Measurements from ENCODE around the gene KIAA1217.

Gene KIAA1217

DNA sequence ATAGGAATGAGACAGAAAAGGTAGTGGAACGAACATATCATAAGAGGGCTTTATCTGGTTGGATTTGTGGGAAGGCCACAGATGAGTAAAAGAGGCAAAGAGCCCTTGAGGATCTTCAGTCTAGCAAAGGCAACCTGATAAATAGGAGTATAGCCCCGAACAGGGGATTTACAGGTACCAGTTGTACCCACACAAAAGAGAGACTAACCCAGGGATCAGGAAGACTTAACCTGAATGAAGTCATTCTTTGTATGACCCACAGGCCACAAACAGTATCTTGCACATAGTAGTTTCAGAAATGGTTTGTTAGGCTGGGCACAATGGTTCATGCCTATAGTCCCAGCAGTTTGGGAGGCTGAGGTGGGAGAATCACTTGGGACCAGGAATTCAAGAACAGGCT lies 306.5 kb downstream of the KIAA1217 start:
- DNase-seq: no peak

DNA sequence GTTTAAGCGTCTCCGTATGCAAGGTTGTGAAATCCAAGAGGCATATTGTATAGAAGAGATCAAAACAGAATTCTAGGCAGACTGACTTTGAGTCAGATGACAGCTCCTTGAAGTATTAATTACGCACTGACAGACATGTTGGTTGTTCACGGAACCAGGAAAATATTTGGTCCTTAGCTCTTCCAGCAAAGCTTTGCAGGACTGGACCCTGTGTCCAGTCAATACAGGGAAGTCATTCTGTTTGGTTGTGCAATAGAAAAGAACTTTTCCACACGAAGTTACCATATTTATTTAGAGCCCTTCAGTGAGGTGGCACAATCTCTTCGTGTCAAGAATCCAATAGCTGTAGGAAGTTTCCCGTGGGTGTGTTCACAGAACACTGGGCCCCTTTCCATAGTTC lies 309.5 kb downstream of the KIAA1217 start:
- DNase-seq: no peak

DNA sequence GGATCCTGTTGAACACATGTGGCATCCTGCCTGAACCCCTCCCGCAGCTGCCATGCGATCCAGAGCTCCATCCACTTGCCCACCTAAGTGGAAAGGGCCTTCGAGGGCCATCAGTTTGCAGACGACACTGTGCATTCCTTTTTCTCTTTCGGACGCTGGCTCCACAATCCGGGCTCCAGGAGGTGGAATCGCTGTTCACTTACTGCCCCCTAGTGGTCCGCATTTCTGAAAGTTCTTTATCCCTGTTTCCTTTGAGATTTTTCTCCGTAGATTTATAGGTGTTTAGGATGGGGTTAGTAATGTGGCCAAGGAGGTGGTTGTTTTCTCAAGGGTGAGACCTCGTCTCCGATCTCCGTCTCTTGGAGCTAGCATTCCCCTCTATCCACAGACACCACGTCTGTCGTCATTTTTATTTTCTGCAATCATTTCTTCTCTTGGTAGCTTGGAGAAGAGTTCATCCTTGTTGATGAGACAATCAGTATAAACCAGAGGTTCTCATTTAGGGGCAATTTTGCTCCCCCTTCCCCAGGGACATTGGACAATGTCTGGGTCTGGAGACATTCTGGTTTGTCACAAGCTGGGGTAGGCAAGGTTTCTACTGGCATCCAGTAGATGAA lies 310.2 kb downstream of the KIAA1217 start:
- no peak for DNase-seq

DNA sequence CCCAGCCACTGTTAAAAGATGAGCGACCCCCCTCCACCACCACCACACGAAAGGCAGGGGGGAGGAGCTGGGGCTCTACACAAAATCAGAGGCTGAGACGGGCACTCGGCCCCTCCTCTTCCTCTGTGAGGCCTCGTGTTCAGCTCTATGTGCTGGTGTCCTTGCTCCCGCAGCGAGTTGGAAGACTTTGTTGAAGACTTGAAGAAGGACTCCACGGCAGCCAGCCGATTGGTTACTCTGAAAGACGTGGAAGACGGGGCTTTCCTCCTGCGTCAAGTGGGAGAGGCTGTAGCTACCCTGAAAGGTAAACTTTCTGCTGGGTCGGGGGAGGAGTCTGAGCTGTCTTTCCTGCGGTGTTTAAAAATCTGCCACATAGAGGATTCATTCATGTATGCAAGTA lies 311.0 kb downstream of the KIAA1217 start:
- no peak for DNase-seq

DNA sequence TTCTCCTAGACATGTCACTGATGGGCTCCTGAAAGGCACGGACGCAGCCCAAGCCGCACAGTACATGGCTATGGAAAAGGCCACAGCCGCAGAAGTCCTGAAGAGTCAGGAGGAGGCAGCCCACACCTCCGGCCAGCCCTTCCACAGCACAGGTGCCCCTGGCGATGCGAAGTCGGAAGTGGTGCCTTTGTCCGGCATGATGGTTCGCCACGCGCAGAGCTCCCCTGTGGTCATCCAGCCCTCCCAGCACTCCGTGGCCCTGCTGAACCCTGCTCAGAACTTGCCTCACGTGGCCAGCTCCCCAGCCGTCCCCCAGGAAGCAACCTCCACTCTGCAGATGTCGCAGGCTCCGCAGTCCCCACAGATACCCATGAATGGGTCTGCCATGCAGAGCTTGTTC lies 315.4 kb downstream of the KIAA1217 start:
- DNase-seq: no peak

DNA sequence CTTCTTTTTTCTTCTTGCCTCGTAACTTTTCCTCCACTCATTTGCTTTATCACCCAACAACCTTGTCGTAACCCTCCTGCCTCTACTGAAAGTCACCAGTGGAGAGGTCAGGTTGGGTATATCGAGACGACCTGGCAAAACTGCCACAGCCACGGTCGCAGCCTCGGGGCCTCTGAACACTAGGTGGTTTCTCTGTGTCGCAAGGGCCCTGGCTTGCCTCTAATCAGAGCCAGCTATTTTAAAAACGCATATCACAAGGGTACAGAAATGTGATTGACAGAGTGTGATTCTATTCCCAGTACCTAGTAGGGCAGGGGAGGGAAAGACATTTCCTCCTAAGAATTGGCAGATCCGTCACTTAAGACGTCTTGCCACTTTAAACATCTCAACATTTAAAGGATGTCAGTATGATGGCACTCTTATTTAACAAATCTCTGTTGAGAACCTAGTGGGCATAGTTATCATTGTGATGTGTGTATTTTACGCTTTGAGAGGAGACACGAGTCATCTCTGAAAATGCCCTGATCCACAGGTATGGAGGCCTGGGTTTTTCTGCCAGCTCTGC lies 317.2 kb downstream of the KIAA1217 start:
- DNase-seq: no peak

DNA sequence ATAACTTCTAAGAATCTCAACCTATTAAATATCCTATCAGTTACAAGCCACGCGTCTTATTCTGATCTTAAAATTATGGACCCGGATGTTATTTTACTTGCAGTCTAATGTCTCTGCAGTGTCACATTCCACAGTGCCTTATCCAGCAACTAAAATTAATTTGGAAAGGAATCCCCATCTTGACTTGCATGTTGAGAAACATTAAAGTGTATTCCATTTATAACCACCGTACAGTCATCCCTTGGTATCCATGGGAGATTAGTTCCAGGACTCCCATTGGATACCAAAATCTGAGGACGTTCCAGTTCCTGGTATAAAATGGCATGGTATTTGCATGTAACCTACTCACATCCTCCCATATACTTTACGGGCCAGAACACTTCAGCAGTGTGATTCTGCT lies 320.0 kb downstream of the KIAA1217 start:
- DNase-seq: no peak

DNA sequence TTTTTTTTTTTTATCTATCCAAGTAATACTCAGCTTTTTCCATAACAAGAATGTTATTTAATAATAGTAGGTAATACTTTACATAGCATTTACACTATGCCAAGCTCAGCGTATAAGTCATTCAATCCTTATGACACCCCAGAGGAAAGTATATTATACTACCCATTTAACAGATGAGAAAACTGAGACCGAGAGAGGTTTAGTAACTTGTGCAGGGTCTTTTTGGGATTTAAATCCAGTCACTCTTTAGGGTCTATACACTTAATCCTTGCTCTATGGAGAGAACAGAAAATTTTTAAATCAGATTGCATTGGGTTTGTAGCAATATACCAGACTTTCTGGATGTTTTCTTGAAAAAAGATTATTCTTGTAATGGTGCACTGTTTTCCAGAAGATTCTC lies 322.5 kb downstream of the KIAA1217 start:
- DNase-seq: no peak

DNA sequence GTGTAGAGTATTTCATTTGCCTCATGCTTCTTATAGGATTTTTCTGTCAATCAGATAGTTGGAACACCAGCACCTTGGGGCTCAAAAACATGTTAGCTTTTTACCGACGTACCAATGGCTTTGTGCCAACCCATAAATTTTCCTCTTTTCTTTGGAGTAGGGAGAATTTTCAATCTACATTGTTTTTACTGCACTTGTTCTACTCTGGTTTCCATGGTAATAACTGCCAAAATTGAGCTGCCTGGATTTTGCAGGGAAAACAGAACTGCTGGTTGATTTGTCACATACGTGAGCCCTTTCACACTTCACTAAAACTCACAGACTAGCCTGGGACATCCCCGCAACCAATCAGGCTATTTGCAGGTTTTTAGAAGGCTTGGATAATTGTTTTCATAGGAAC lies 325.0 kb downstream of the KIAA1217 start:
- no peak for DNase-seq

DNA sequence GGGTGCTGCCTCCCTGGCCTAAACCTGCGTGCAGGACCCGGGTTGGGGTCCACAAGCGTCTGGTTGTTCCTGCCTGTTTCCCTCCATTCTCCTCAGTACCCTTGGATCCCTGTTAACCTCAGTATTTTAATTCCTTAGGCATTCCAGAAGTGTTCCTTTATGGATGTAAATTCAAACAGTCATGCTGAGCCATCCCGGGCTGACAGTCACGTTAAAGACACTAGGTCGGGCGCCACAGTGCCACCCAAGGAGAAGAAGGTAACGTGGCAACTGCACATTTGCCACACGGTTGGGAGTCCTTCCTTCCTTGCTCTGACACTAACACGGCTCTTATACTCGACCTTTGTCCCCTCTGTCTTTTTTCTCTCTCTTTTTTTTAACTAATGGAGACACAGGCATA lies 327.7 kb downstream of the KIAA1217 start:
- no peak for DNase-seq

DNA sequence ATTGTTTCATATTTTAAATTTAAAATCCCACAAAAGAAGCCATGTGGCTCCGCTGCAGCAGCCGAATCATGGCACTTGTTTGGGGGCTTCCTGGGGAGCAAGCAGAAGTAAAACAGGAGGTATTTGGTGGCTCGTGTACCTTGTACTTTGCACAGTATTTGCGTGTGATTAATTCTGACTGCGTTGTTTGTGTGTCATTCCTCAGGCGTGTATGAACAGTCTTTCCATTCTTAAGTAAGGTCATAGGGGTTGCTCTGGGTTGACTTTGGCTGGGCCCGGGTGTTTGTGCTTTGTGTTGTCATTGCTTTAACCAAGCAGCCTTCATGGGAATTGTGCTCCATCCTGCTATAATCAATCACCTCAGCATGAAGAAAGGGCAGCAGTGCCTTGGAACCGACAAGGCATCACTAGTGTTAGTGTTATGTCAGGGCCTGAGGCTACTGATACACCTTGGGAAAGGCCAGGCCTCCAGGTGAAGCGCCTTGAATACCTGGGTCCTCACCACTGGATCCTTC lies 332.4 kb downstream of the KIAA1217 start:
- DNase-seq: no peak

DNA sequence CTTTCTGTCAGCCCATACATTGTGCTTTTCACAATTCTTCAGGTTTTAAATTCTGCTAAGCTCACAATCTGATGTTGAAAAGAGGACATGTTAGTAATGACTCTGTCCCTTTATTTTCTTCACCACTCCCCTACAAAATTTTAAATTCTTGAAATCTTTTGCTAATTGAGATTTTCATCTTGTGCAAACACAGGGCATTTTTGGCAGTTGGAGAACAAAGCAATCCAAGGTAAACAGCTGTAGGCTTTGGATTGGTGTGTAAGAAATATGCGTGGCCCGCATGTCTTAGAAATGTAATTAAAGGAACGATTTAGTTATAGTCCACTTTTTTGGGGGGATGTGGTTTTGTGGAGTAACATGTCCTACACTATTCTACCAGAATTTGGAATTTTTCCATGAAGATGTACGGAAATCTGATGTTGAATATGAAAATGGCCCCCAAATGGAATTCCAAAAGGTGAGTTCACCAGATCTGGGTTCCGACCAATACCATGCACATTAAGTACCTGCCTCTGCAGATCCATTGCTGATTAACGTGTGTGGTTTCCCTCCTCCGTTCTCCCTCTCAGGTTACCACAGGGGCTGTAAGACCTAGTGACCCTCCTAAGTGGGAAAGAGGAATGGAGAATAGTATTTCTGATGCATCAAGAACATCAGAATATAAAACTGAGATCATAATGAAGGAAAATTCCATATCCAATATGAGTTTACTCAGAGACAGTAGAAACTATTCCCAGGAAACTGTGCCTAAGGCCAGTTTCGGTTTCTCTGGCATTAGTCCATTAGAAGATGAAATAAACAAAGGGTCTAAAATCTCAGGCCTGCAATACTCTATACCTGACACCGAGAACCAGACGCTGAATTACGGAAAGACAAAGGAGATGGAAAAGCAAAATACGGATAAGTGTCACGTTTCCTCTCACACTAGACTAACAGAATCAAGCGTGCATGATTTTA lies 333.7 kb downstream of the KIAA1217 start:
- DNase-seq: no peak

DNA sequence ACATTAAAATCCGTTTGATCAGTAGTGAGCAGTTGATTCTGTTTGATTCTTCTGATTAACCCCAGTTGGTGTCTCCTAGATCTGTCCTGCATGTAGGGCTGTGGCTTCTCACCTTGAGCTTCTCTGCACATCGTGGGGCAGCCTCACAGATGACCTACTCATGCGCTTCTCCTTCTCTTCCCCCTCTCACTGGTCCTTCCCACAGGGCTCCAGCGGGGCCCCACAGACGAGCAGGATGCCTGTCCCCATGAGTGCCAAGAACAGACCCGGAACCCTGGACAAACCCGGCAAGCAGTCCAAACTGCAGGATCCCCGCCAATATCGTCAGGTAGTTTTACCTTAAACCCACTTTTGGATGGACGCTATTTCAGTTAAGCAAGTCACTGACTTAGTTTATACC lies 335.8 kb downstream of the KIAA1217 start:
- no peak for DNase-seq

DNA sequence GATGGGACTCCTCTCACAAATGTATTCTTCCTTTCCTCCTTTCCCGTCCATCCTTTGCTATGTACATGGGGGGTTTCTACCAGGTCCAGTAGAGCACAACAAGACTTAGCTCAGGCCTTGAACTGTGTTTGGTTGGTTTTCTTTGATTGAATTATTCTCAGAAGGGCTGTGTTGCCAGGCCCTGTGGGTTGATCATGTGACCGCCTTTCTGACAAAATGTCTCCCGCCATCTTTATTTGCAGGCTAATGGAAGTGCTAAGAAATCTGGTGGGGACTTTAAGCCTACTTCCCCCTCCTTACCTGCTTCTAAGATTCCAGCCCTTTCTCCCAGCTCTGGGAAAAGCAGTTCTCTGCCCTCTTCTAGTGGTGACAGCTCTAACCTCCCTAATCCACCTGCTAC lies 336.6 kb downstream of the KIAA1217 start:
- DNase-seq: no peak

DNA sequence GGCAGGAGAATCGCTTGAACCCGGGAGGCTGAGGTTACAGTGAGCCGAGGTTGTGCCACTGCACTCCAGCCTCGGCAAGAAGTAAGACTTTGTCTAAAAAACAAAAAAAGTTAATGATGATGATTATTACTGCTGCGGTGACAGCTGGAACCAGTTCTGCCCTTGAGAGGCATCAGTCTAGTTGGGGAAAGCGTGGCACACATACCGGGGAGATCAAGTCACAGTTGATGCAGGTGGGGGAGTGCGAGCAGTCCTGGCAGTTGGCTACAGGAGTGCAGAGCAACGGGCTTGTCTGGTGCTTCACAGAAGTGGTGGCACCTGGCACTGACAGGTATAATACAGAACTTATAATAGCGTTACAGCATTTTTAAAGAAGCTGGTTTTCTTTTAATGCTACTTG lies 341.7 kb downstream of the KIAA1217 start:
- DNase-seq: no peak

DNA sequence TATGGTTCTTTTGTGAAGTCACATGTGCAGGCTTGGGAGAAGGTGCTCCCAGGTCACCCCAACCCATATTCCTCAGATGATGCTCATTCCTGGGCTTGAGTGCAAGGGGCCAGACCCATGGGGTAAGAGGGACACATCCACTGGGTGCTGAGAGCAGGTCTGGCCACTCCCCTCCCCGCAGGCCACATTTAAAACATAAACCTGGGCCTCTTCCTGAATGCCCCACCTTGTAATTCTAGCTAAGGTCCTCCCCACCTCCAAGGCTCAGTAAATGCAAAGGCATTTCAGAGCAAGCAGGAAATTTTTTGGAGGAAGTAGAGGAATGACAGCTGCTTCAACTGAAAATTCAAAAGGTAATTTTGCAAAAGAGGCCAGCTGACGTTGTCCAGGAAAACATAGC lies 342.2 kb downstream of the KIAA1217 start:
- no peak for DNase-seq

DNA sequence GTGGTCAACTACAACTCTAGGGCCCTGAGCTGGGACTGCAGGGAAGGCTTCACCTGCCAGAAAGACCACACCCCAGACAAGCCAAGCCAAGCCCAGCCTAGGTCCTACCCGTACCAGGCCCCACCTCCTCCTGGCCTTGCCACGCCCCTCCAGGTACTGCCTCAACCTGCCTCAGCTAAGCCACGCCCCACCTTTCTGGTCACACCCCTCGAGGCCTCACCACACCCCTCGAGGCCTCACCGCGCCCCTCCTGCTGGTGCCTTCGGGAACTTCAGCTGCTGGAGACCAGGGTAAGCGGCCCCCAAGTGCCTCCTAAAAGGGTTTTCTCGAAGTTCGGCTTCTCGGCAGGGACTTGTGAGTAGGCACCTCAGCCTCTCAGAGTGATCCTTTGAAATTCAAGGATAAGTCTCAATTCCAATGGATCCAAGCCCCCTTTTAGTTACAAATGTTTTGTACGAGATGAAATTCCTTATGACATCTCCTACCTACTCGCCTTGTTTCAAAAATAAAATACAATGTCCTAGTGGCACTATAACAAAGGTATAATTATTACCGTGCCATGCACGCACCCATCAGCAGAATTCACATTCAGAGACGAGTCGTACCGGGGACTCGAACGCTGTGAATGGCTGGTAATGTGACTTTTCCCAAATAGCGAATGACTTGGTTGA lies 343.5 kb downstream of the KIAA1217 start:
- no peak for DNase-seq

DNA sequence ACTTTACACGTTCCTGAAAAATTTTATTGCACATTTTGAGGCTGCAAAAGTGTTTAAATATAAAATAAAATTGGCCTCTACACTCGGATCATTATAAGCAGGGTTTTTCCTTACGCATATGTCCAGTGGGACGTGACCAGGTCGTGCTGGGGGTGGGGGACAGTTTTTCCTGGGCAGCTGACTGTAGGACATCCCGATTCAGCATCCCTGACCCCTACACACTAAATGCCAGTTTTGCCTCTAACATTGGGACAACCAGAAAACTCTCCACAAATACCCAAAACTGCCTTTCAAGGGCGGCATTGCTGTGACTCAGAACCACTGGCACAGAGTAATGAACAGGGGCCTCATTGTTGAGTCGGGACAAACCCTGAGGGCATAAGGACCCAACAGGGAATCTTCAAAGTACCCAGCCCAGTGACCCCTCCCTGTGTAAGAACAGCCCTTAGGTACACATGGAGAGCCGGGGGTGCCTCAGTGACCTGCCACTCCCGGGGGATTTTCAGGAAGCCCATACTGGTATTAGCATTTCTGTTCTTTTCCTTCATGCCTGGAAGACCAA lies 344.2 kb downstream of the KIAA1217 start:
- no peak for DNase-seq

DNA sequence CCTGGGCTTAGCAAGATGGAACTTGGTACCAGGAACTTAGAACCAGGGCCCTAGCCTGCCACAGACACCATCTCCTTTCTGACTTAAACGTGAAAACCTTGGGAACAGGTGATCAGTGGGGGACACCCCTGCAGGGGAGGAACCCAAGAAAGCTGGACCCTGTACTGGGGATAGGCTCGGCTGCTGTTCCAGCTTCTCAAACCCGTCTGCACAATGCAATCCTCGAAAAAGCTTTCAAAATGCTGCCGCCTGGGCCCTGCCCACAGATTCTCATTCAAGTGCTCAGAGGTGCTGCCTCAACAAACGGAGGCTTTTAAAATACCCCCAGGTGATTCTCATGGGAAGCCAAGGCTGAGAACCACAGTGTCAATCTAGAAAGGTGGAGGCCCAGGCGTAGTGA lies 345.1 kb downstream of the KIAA1217 start:
- DNase-seq: no peak

DNA sequence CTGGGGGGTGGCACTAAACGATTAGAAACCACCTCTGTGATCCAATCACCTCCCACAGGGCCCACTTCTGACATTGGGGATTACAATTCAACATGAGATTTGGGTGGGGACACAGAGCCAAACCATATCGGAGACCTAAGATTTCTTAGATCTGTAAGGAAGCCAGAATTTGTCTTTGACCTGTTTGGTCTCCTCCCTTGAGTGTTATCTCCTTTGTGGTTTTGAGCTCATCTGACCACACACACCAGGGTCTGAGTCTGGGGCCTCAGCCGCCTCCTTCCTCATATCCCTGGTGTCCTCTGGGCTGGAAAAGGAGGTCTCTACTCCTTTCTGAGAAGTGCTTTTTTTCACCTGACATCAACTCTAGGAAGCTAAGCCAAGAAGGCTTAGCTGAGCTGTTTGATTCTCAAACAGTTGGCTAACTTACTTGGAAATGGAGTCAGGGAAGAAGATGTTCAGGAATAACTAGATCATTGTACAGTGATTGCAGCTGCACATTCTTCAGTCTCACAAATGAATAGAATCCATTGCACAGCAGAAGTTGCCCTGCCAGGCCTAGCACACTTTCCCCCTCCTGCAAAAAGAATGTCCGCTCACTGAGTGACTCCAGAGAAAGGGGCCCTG lies 347.3 kb downstream of the KIAA1217 start:
- DNase-seq: no peak

DNA sequence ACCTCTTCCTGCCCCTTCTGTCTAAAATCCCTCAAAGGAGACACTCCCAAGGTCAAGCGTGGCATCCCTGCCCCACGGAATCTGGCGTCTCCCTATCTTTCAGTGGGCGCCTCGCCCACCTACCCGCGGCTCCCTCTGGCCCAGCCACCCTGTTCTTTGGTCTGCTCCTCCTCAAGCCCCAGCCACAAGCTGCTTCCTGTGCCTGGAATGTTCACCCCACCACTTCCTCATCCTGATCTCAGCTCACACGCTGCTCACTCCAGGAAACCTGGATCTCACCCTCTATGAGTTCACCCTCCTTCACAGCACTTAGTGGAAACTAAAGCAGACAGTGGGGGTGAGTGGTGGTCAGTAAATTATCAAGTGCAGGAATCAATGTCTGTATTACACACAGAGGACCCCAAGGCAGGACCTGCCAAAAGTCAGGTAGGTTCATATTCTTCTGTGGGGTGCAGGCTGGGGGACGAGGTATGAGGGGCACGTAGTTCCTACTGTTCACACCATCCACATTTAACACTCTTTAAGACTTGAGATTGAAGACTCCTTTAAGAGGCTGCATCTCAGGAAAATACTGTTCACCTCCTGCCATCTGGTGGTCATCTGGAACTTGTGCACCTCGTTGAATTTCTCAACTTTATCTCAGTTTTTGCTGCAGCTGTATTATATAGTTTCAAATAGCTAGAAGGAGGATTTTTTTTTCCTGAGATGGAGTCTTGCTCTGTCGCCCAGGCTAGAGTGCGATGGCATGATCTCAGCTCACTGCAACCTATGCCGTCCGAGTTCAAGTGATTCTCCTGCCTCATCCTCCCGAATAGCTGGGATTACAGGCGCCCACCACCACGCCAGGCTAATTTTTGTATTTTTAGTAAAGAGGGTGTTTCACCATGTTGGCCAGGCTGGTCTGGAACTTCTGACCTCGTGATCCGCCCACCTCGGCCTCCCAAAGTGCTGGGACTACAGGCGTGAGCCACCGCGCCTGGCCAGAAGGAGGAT lies 348.1 kb downstream of the KIAA1217 start:
- DNase-seq: no peak
